VCaP (cell line): Measurements from ENCODE around the gene ERBB2.
A peak's percentile ranks its signal among the peaks of the same experiment; 100 is the strongest.

ENCODE experiments used
- H3K27ac ChIP-seq: fragments of 450-650 bp; 2 replicates; pipeline ENCODE4 v1.5.1; 2017
- CTCF ChIP-seq: fragments of 450-650 bp; conservative IDR thresholded peaks from 2 replicates; pipeline ENCODE4 v1.5.1; 2017; ENCODE audit warnings: mild to moderate bottlenecking, moderate library complexity

Gene ERBB2

GRCh38 chr17:39730095-39730921 is 30.4 kb downstream of the ERBB2 start, which contains the start of gene MIEN1:
TSS of gene MIEN1 (minus strand) at chr17:39730532. CDS start at chr17:39730495, 37 bp downstream.
- peak within 1 kb of the TSS; percentile 73 for H3K27ac ChIP-seq

GRCh38 chr17:39732586-39732985 is 32.7 kb downstream of the ERBB2 start:
- TF ChIP-seq CTCF: no peak

More at GRCh38 chr17:39730095-39730921, 30.4 kb downstream of the ERBB2 start, which contains the start of gene MIEN1:
- peak; percentile 98 for TF ChIP-seq CTCF

GRCh38 chr17:39735882-39736281 is 36.0 kb downstream of the ERBB2 start:
- H3K27ac ChIP-seq: peak overlapping the region; percentile 97
- no peak for TF ChIP-seq CTCF

More at GRCh38 chr17:39732586-39732985, 32.7 kb downstream of the ERBB2 start:
- H3K27ac ChIP-seq: no peak overlapping the region

GRCh38 chr17:39736319-39737165 is 36.7 kb downstream of the ERBB2 start:
- H3K27ac ChIP-seq: peak overlapping the region; percentile 97
- TF ChIP-seq CTCF: no peak

- no peak for TF ChIP-seq CTCF
- peak overlapping the region; percentile 97 for H3K27ac ChIP-seq
These were observed 37.4 kb downstream of the ERBB2 start for GRCh38 chr17:39737206-39737759.

GRCh38 chr17:39737760-39738567 is 38.1 kb downstream of the ERBB2 start, which contains the start of gene GRB7:
TSS of gene GRB7 (plus strand) at chr17:39737938. CDS start at chr17:39742302, 4,364 bp downstream.
- H3K27ac ChIP-seq: peak within 1 kb of the TSS; percentile 97
- TF ChIP-seq CTCF: no peak
